Omental fat pad (tissue), 4 donors: ENCODE data around the gene SLC52A1. TPM values are rescaled to one million over a fixed set of nuclear protein-coding genes. Genes with fewer than 3 reads are reported as not detected.

Experiments
- ATAC-seq: fragments of 150-250 bp; one replicate; pipeline ENCODE4 v1.9.1; 2016; ENCODE audit warnings: mild to moderate bottlenecking, moderate library complexity; ENCODE audit not compliant: low FRiP score
- DNase-seq: peaks from one replicate; pipeline ENCODE4 v3.0.0-alpha.2; 2019; ENCODE audit warnings: low spot score
- CTCF ChIP-seq, 3 donors: fragments of 450-650 bp; IDR thresholded peaks; one replicate each; pipeline ENCODE4 v1.5.1; 2016 to 2017; ENCODE audit warnings: antibody characterized with exemption in 3 of 3, mild to moderate bottlenecking in 3 of 3, moderate library complexity in 2 of 3
- total RNA-seq, 4 donors: library from RNA; depleted of rRNA; stranded (reverse); fragments of >200 nt; gene quantifications; one replicate each; pipeline ENCODE4 v1.1.0, GENCODE V29; 2016

The SLC52A1 gene
- total RNA-seq, 4 donors from 2014 or later, result not detected

GRCh38 chr17:5000237-5000639 lies 35.0 kb downstream of the SLC52A1 start:
- peak; percentile 36 for DNase-seq
- no peak for TF ChIP-seq CTCF (IDR thresholded peaks at IDR 0.05)
- ATAC-seq, result peak; percentile 34

GRCh38 chr17:4999430-5000093 lies 35.7 kb downstream of the SLC52A1 start:
- ATAC-seq (no peak), DNase-seq (no peak)
- TF ChIP-seq CTCF (IDR thresholded peaks at IDR 0.05), result no peak

GRCh38 chr17:4998732-4999429 lies 36.3 kb downstream of the SLC52A1 start:
- ATAC-seq (no peak), DNase-seq (no peak)

GRCh38 chr17:4998027-4998731 lies 37.0 kb downstream of the SLC52A1 start:
- ATAC-seq, result no peak
- no peak for DNase-seq
- no peak for TF ChIP-seq CTCF (IDR thresholded peaks at IDR 0.05)

More at GRCh38 chr17:4998732-4999429, 36.3 kb downstream of the SLC52A1 start:
- no peak for TF ChIP-seq CTCF (IDR thresholded peaks at IDR 0.05)

GRCh38 chr17:4997302-4998026 lies 37.8 kb downstream of the SLC52A1 start, which contains the start of the genes INCA1 and KIF1C:
Gene INCA1 (minus strand): TSS chr17:4997522. CDS start chr17:4994437, 3,085 bp downstream.
Gene KIF1C (plus strand): TSS chr17:4997950. CDS start chr17:5000247, 2,297 bp downstream.
- no peak for TF ChIP-seq CTCF (IDR thresholded peaks at IDR 0.05)
- DNase-seq (peak; percentile 59), ATAC-seq (peak; percentile 95)

GRCh38 chr17:4994081-4994595 lies 41.1 kb downstream of the SLC52A1 start:
- no peak for TF ChIP-seq CTCF (IDR thresholded peaks at IDR 0.05)
- ATAC-seq (no peak), DNase-seq (no peak)
